Measurements from ENCODE around the gene ZNF440.
"Not testable (repeated sequence)": the region's sequence is repeated elsewhere in the genome, so short reads cannot be mapped to it uniquely, and the experiment has no call there.

ZNF440 gene

GRCh38 chr19:11828957-11829876, 15.1 kb downstream of the ZNF440 start:
- DNase-seq: not testable (repeated sequence)

- no peak for DNase-seq
These were observed 18.3 kb downstream of the ZNF440 start for GRCh38 chr19:11832253-11832912.

DNA sequence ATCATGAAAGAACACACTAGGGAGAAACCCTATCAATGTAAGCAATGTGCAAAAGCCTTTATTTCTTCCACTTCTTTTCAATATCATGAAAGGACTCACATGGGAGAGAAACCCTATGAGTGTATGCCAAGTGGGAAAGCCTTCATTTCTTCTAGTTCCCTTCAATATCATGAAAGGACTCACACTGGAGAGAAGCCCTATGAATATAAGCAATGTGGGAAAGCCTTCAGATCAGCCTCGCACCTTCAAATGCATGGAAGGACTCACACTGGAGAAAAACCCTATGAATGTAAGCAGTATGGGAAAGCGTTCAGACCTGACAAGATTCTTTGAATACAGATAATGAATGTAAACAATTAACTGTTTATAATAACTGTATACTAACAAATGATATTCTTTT, 19.5 kb downstream of the ZNF440 start:
- no peak for DNase-seq

DNA sequence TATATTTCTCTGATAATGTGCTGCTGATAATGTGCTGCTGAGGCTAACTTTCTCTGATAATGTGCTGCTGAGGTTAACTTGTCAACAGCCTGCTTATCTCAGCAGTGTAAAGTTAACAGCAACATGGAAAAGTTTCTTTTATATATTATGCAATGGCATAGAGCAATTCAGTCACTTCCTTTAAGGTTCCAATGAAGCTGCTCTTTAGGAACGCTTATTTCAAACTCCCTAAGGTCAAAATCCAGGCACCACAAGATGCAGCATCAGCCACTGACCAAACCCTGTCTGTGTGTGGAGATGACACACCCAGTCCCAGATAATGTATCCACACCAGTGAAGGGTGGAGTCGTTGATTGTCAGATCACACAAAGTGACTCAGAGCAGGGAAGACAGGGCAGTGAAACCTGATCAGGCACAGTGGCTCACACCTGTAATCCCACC, 21.6 kb downstream of the ZNF440 start:
- not testable (repeated sequence) for DNase-seq

- DNase-seq: no peak
These were observed 29.6 kb downstream of the ZNF440 start for GRCh38 chr19:11843722-11844121.

GRCh38 chr19:11847615-11848014, 33.5 kb downstream of the ZNF440 start:
- DNase-seq: not testable (repeated sequence)

GRCh38 chr19:11848200-11848593, 34.1 kb downstream of the ZNF440 start:
- DNase-seq: no peak

DNA sequence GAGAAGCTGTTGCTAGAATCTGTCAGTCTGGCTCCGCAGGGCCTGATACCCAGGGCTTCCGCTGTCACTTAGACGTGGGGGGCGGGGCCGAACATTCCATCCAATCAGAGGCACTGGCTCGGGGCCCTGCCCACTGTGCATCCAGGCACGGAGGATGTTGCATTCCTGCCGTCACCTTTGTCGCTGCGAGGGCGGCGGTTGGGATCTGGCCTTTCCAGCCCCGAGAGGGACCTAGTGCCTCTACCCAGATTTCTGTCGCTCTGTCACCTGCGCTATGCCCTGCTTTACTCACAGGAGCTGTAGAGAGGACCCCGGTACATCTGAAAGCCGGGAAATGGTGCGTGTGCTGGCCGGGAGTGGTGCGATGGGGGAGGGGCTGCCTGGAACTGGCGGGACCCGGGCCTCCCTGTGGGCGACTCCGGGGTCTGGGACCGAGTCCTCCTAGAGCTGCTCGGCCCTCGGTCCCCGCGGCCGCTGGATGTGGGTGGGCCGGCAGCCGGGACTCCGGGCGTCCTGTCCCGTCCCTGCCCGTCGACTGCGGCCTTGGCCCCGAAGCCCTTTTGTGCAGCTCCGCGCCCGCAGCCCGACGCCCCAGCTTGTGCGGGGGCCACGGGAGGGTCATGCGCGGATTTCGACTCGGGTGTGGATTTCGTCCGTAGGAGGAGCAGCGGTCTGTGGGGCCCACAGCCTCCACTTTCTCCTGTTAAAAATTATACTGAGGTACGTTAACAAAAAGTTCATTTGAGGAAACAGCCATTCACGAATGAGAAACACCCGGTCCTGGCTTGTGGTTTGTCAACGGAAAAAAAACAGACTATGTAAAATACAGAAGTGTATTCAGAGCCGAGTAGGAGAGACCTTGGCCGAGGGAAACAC, 34.8 kb downstream of the ZNF440 start, which contains the start of gene ZNF439:
Gene ZNF439, plus strand, starts transcription at position 133 of the 876 bp plus-strand sequence. Its CDS starts 142 bp downstream, at position 275.
- DNase-seq: peak; percentile 67 to 82 (median 70)

DNA sequence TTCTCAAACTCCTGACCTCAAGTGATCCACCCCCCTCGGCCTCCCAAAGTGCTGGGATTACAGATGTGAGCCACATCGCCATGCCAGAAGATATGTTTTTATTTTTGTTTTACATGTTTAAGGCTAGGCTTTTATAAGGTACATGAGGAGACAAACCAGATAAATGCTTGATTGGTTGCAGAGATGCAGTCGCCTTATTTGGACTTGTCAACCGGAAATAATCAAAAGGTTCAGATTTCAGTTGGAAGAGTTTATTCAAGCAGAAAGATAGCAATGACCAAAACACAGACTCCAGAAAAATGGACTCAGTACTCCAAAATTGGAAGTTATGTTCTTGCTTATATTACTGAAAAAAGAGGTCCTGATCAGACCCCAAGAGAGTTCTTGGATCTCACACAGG, 36.2 kb downstream of the ZNF440 start:
- not testable (repeated sequence) for DNase-seq

- no peak for DNase-seq
These were observed 39.3 kb downstream of the ZNF440 start for GRCh38 chr19:11853358-11853757.

- DNase-seq: no peak
These were observed 42.6 kb downstream of the ZNF440 start for GRCh38 chr19:11856596-11857250.

DNA sequence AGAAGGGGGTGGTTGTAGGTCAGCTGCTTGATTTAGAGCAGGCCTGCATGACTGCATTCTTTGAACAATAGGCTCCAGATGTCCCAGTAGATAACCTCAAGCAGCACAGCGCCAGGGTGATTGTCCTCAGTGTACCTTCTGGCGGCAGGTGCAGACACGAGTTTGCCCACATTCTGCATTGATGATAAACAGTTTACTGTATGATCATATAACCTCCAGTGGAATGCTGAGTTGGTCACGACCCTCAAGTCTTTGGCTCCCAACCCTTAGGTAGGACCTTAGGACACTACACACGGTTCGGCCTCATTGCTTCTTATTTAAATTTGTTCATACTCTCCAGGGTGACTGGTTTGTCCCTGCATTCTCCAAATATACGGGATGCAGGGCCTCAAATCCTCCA, 46.6 kb downstream of the ZNF440 start:
- DNase-seq: no peak

DNA sequence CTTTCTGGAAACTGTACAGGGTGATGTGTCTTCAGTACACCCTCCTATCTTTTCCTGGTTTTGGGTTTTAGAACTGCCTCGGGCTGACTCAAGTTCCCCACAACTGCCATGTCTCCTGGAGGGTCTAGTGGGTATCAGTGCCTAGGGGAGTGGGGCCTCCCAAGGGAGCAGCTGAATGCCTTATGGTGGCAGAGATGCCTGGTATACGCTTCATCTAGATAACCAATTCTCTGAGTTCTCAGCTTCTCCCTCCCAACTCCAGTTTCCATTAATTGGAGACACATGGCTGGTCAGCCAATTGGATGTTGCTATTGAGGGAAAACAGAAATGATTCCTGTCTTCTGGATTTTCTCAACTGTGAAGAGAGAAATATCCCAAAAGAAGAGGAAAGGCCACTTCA, 47.2 kb downstream of the ZNF440 start:
- no peak for DNase-seq

GRCh38 chr19:11867766-11868165, 53.7 kb downstream of the ZNF440 start:
- not testable (repeated sequence) for DNase-seq

DNA sequence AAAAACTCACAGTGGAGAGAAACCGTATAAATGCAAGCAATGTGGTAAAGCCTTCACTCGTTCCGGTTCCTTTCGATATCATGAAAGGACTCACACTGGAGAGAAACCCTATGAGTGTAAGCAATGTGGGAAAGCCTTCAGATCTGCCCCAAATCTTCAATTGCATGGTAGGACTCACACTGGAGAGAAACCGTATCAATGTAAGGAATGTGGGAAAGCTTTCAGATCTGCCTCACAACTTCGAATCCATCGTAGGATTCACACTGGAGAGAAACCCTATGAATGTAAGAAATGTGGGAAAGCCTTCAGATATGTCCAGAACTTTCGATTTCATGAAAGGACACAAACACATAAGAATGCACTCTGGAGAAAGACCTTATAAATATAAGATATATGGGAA, 54.1 kb downstream of the ZNF440 start:
- no peak for DNase-seq

- no peak for DNase-seq
These were observed 58.6 kb downstream of the ZNF440 start for GRCh38 chr19:11872624-11873023.

DNA sequence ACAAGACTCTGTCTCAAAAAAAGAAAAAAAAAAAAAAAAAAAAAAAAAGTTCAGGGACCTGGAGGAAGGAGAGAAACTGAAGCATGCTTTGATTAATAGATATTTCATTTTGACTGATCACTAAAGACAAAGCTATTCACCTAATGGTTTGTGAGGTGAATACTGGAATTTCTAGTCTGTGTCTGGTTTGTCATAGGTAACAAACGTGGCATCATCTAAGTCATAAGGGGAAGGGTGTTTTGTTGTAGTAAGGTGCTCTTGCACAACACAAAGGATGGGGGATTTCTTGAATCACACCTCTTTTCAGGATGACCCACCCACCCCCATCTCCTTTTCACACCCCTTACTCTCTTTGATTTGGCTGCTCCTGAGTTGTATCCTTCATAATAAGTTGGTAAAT, 59.7 kb downstream of the ZNF440 start:
- no peak for DNase-seq

- DNase-seq: peak in 3 of 4 experiments; percentile 18 to 51 (median 46)
These were observed 65.7 kb downstream of the ZNF440 start for GRCh38 chr19:11879687-11880266.

DNA sequence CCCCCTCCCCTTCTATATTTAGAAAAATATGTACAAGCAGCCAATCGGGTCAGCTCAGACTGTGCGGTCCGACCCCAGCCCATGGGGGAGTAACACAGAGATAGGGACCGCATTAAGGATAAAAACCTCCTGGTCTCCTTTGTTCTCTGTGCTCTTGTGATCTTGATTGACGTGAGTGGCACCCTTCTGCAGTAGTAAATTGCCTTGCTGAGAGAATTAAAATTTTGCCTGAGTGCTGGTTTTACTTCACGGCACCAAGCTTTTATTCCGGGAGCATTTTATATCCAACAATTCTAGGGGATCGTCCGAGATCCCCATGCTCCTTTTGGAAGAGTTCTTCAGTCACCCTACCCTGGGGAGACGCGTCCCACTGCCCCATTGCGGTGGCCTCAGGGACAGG, 66.5 kb downstream of the ZNF440 start:
- DNase-seq: no peak

DNA sequence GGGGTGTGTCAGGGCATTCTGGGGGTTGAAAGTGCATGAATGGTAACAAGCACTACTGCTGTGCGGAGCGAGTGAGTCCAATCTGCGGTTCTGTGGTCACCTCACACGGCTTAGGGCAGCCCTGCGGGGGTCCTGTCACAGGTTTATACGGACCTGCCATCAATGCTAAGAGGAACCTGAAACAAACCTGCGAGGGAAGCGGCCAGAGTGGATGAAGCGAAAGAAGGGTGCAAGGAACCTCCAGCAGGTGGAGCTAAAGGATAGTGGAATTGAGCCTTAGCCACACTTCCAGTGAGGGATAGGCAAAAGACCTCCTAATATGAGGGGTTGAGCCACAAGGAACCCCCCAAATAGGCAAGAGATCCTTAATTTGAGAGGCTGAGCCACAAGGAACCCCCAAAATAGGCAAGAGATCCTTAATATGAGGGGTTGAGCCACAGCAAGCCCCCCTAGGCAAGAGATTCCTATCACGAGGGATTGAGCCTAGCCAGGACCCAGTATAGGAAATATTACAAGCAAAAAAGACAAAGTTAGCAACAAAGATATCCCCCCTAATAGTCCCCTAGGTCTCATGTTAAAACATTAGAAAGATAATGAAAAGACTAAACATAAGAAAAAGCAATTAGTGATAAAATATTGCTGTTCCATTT, 67.2 kb downstream of the ZNF440 start:
- peak; percentile 72 to 83 (median 80) for DNase-seq

DNA sequence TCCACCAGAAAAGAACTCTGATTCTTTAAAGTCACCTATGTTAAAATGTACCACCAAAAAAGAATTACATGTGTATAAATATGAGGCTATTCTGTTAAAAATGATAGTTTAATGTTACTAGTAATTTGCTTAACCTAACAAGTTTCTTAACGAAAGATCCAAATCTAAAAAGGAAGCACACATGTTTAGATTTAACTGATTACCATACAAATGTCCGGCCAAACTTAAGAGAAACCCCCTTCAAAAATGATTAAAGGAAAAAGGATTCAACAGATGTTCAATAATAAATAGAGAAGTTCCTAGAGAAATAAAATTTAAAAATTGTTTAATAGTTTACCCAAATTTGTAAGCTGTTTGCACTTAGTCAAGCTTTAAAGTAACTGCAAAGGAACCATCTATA, 68.5 kb downstream of the ZNF440 start:
- DNase-seq: no peak
